OCI-LY3 (cell line): ENCODE measurements around the gene ZC3H14.

Experiments
- H2AFZ ChIP-seq: fragments of 200-600, 300-600 bp; shearing (Covaris generic); 2 replicates; pipeline ENCODE4 v1.6.0; 2014; ENCODE audit warnings: antibody characterized with exemption, low read depth, low read length
- H3K27ac ChIP-seq: fragments of 200-600, 300-600 bp; sonication (generic); 2 replicates; pipeline ENCODE4 v1.5.1; 2014; ENCODE audit warnings: mild to moderate bottlenecking, low read length, moderate library complexity, mixed read lengths
- H3K27me3 ChIP-seq: fragments of 200-600, 300-600 bp; sonication (generic); 2 replicates; pipeline ENCODE4 v1.6.1; 2014; ENCODE audit warnings: low read depth, low read length, mixed read lengths
- H3K36me3 ChIP-seq: fragments of 200-600, 300-600 bp; sonication (generic); replicated peaks from 2 replicates; pipeline ENCODE3; 2014; ENCODE audit warnings: low read depth, low read length, mixed read lengths
- H3K4me1 ChIP-seq: fragments of 300-600, 200-600 bp; sonication (generic); 2 replicates; pipeline ENCODE4 v1.6.1; 2014; ENCODE audit warnings: low read length, mixed read lengths
- H3K4me2 ChIP-seq: fragments of 200-600, 300-600 bp; sonication (generic); 2 replicates; pipeline ENCODE4 v1.6.1; 2014; ENCODE audit warnings: low read length, mixed read lengths
- H3K4me3 ChIP-seq: fragments of 300-600, 200-600 bp; sonication (generic); 2 replicates; pipeline ENCODE4 v1.5.1; 2014; ENCODE audit warnings: antibody characterized with exemption, mild to moderate bottlenecking, low read length, moderate library complexity
- H3K79me2 ChIP-seq: fragments of 300-600, 200-600 bp; shearing (Covaris generic); 2 replicates; pipeline ENCODE4 v1.6.1; 2014; ENCODE audit warnings: mild to moderate bottlenecking, low read length, mixed read lengths
- H3K9ac ChIP-seq: fragments of 300-600, 200-600 bp; shearing (Covaris generic); 2 replicates; pipeline ENCODE4 v1.6.0; 2014; ENCODE audit warnings: mild to moderate bottlenecking, low read length, moderate library complexity
- H3K9me3 ChIP-seq: fragments of 200-600, 300-600 bp; shearing (Covaris generic); 2 replicates; pipeline ENCODE4 v1.6.1; 2014; ENCODE audit warnings: low read length, mixed read lengths; ENCODE audit not compliant: insufficient read depth
- H4K20me1 ChIP-seq: fragments of 200-600, 300-600 bp; sonication (generic); 2 replicates; pipeline ENCODE4 v1.6.1; 2016; ENCODE audit warnings: low read length, mixed read lengths; ENCODE audit not compliant: insufficient read depth
- EZH2phosphoT487 ChIP-seq: fragments of 200-600 bp; shearing (Covaris generic); IDR thresholded peaks from 2 replicates; pipeline ENCODE4 v1.6.1; 2018; ENCODE audit warnings: antibody characterized with exemption, mixed run types, low read depth
- TF ChIP-seq, protein P1 (sequence below): fragments of 200-600, 300-600 bp; sonication (generic); IDR thresholded peaks from 2 replicates; pipeline ENCODE4 v1.5.1; 2014; ENCODE audit warnings: antibody characterized with exemption, low read length, low read depth

The ZC3H14 gene

DNA sequence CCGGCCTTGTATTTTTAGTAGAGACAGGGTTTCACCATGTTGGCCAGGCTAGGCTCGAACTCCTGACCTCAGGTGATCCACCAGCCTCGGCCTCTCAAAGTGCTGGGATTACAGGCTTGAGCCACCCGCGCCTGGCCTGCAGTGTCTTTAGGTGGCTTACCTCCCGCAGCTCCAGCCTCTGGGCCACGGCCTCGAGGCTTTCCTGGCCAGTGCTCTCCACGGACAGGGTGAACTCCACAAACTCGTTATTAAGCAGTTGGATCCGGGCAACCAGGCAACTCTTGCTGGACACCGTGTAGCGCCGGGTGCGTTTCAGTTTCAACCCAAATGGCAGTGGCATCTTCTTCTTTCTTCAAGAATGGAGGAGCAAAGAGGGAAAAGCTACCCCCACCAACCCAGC, 12.8 kb upstream of the ZC3H14 start:
- Histone ChIP-seq H4K20me1 (no peaks in the 10 kb centered on the region), H3K4me2 (no peak overlapping the region), H3K9ac (no peak overlapping the region), H3K27me3 (peaks cover 20% of the 10 kb centered on the region), H3K27ac (no peak overlapping the region), H2AFZ (no peak overlapping the region), H3K4me3 (no peak overlapping the region), H3K4me1 (peaks cover 12% of the 10 kb centered on the region), H3K36me3 (no peaks in the 10 kb centered on the region), H3K79me2 (no peaks in the 10 kb centered on the region), H3K9me3 (no peaks in the 10 kb centered on the region)
- TF ChIP-seq, protein P1, sequence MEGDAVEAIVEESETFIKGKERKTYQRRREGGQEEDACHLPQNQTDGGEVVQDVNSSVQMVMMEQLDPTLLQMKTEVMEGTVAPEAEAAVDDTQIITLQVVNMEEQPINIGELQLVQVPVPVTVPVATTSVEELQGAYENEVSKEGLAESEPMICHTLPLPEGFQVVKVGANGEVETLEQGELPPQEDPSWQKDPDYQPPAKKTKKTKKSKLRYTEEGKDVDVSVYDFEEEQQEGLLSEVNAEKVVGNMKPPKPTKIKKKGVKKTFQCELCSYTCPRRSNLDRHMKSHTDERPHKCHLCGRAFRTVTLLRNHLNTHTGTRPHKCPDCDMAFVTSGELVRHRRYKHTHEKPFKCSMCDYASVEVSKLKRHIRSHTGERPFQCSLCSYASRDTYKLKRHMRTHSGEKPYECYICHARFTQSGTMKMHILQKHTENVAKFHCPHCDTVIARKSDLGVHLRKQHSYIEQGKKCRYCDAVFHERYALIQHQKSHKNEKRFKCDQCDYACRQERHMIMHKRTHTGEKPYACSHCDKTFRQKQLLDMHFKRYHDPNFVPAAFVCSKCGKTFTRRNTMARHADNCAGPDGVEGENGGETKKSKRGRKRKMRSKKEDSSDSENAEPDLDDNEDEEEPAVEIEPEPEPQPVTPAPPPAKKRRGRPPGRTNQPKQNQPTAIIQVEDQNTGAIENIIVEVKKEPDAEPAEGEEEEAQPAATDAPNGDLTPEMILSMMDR: no peak
- TF ChIP-seq EZH2phosphoT487: no peak

DNA sequence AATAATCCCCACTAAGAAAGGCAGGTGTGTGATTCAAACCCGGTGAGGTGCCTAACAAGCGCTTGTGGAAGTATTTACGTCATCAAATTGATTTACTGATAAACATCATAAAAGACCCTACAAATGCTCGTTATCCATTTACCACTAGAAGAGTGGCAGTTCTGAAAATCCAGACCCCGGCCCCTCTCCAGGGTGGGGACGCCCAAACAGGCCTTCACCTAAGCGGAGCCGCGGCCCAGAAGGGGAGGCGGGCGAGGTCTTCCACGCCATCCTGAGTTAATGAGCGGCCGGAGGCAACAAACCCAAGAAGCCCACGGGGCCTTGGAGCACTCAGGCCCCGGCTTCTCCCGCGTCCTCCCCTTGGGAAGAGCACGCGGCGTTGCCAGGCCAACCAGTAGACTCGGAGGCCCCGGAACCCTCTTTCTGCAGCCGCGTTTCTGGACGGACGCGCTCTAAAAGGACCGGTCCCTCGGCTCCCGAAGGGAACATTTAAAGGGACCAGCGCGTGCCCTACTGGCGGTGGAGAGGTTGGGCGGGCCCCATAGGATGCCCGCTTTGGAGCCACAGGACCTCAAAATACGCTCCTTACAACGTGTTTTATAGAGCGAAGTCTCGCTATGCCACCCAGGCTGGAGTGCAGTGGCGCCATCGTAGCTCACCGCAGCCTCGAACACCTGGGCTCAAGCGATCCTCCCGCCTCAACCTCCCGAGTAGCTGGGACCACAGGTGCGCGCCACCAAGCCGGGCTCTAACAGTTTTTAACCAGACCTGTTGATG, 11.6 kb upstream of the ZC3H14 start:
- Histone ChIP-seq H3K9ac (no peak overlapping the region), H3K27ac (no peak overlapping the region), H3K36me3 (no peaks in the 10 kb centered on the region), H3K4me3 (no peak overlapping the region), H3K79me2 (no peaks in the 10 kb centered on the region), H3K9me3 (no peaks in the 10 kb centered on the region), H2AFZ (no peak overlapping the region), H4K20me1 (no peaks in the 10 kb centered on the region), H3K4me1 (peaks cover 15% of the 10 kb centered on the region), H3K27me3 (peaks cover 32% of the 10 kb centered on the region), H3K4me2 (no peak overlapping the region)
- TF ChIP-seq, protein P1: no peak
- TF ChIP-seq EZH2phosphoT487: no peak

DNA sequence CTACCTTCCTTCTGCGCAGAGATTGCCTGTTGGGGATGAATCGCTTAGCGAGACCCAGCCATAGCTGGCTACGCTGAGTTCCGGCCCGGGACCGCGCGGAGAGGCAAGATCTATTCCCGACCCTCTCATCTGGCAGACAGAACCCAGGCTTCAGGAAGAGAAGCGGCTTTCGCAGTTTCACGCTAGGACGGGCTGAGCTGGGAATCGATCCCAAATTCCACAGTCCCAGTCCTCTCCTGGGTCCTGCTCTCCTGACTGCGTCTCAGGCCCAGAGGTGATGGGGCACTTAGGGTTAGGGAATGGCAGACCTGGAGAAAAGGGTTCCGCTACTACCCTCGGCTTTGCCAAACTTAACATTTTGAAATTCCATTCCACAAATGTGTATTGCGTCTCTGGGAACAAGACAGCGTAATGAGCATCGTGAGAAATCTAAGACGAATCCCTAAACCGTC, 10.8 kb upstream of the ZC3H14 start:
- H3K4me2 ChIP-seq: no peak overlapping the region
- H3K9me3 ChIP-seq: no peaks in the 10 kb centered on the region
- H3K27ac ChIP-seq: no peak overlapping the region
- no peak overlapping the region for H3K9ac ChIP-seq
- no peak overlapping the region for H2AFZ ChIP-seq
- no peaks in the 10 kb centered on the region for H3K79me2 ChIP-seq
- no peak overlapping the region for H3K4me3 ChIP-seq
- peaks cover 39% of the 10 kb centered on the region for H3K27me3 ChIP-seq
- TF ChIP-seq EZH2phosphoT487: no peak
- H3K4me1 ChIP-seq: peaks cover 9% of the 10 kb centered on the region
- H3K36me3 ChIP-seq: no peaks in the 10 kb centered on the region
- H4K20me1 ChIP-seq: no peaks in the 10 kb centered on the region

DNA sequence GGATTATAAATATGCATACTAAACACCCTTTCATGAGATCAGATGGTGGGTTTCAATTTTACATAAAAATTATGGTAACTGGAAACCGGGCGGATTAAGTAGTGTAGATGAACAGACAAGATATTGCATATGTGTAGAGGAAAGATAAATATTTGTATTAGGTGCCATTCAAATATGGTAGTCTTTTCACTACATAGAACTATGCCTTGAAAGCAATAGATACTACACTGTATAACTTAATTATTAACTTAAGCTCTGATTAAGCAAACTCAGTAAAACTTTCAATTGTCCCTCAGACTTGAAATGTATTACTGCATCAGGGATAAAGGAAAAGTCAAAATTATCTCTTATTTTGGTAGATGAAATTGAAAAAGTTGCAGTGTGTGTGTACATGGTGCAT, 10.0 kb upstream of the ZC3H14 start:
- Histone ChIP-seq H3K27ac (no peak overlapping the region), H3K36me3 (no peaks in the 10 kb centered on the region), H3K9ac (no peak overlapping the region), H4K20me1 (no peaks in the 10 kb centered on the region), H2AFZ (no peak overlapping the region), H3K79me2 (no peaks in the 10 kb centered on the region), H3K4me3 (no peak overlapping the region), H3K4me1 (peaks cover 9% of the 10 kb centered on the region), H3K9me3 (no peaks in the 10 kb centered on the region), H3K27me3 (peaks cover 40% of the 10 kb centered on the region), H3K4me2 (no peak overlapping the region)
- TF ChIP-seq, protein P1: no peak
- no peak for TF ChIP-seq EZH2phosphoT487
